ENCODE measurements around the gene DNAJB8.

The DNAJB8 gene

DNA sequence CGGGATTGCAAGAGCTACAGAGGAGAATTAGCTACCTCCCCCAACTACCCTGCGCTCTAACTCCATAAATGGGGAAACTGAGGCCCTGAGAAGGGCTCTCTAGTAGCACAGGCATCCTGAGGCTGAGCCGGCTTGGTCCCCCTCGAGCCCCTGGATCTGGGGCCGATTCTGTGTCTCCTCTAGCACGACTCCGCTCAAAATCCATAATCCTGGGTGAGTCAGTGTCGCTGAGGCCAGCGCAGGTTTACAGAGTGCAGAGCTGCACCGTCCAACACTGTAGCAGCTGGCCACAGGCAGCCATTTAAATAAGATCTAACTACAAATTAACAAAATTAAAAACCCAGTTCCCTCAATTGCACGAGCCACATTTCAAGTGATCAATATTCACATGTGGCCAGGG is 15.5 kb upstream of the DNAJB8 start:
- TF ChIP-seq, protein P1, sequence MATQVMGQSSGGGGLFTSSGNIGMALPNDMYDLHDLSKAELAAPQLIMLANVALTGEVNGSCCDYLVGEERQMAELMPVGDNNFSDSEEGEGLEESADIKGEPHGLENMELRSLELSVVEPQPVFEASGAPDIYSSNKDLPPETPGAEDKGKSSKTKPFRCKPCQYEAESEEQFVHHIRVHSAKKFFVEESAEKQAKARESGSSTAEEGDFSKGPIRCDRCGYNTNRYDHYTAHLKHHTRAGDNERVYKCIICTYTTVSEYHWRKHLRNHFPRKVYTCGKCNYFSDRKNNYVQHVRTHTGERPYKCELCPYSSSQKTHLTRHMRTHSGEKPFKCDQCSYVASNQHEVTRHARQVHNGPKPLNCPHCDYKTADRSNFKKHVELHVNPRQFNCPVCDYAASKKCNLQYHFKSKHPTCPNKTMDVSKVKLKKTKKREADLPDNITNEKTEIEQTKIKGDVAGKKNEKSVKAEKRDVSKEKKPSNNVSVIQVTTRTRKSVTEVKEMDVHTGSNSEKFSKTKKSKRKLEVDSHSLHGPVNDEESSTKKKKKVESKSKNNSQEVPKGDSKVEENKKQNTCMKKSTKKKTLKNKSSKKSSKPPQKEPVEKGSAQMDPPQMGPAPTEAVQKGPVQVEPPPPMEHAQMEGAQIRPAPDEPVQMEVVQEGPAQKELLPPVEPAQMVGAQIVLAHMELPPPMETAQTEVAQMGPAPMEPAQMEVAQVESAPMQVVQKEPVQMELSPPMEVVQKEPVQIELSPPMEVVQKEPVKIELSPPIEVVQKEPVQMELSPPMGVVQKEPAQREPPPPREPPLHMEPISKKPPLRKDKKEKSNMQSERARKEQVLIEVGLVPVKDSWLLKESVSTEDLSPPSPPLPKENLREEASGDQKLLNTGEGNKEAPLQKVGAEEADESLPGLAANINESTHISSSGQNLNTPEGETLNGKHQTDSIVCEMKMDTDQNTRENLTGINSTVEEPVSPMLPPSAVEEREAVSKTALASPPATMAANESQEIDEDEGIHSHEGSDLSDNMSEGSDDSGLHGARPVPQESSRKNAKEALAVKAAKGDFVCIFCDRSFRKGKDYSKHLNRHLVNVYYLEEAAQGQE (IDR thresholded peaks at IDR 0.05; ENCODE audit: low read depth) = no peak
- TF ChIP-seq ZBTB7A (IDR thresholded peaks at IDR 0.05; ENCODE audit: low read depth) = no peak
- TF ChIP-seq TCF12 (IDR thresholded peaks at IDR 0.05; ENCODE audit: low read depth) = no peak
- TF ChIP-seq EP300 (IDR thresholded peaks at IDR 0.05; ENCODE audit: borderline replicate concordance) = no peak
- TF ChIP-seq RAD21 (IDR thresholded peaks at IDR 0.05; ENCODE audit: low read depth) = no peak
- TF ChIP-seq NFIC (IDR thresholded peaks at IDR 0.05) = no peak
- no peak for TF ChIP-seq CREB1 (IDR thresholded peaks at IDR 0.05; ENCODE audit: low read depth)
- TF ChIP-seq, protein P2, sequence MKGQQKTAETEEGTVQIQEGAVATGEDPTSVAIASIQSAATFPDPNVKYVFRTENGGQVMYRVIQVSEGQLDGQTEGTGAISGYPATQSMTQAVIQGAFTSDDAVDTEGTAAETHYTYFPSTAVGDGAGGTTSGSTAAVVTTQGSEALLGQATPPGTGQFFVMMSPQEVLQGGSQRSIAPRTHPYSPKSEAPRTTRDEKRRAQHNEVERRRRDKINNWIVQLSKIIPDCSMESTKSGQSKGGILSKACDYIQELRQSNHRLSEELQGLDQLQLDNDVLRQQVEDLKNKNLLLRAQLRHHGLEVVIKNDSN (IDR thresholded peaks at IDR 0.05) = no peak
- no peak for TF ChIP-seq CEBPB (IDR thresholded peaks at IDR 0.05)
- TF ChIP-seq TAF1 (IDR thresholded peaks at IDR 0.05; ENCODE audit: low read depth) = no peak

GRCh38 chr3:128481438-128481942 is 14.8 kb upstream of the DNAJB8 start:
- TF ChIP-seq CREB1 (IDR thresholded peaks at IDR 0.05; ENCODE audit: low read depth) = no peak
- TF ChIP-seq, protein P2 (IDR thresholded peaks at IDR 0.05) = no peak
- TF ChIP-seq EGR1 (IDR thresholded peaks at IDR 0.05) = no peak
- TF ChIP-seq, protein P3, sequence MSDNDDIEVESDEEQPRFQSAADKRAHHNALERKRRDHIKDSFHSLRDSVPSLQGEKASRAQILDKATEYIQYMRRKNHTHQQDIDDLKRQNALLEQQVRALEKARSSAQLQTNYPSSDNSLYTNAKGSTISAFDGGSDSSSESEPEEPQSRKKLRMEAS (IDR thresholded peaks at IDR 0.05) = no peak
- no peak for TF ChIP-seq RAD21 (IDR thresholded peaks at IDR 0.05; ENCODE audit: low read depth)
- TF ChIP-seq YY1 (IDR thresholded peaks at IDR 0.05; ENCODE audit: low read depth) = no peak
- TF ChIP-seq, protein P1 (IDR thresholded peaks at IDR 0.05; ENCODE audit: low read depth) = no peak
- TF ChIP-seq FOXM1 (IDR thresholded peaks at IDR 0.05; ENCODE audit: borderline replicate concordance, low read depth) = no peak
- no peak for TF ChIP-seq ZBTB7A (IDR thresholded peaks at IDR 0.05; ENCODE audit: low read depth)
- TF ChIP-seq TAF1 (IDR thresholded peaks at IDR 0.05; ENCODE audit: low read depth) = no peak
- TF ChIP-seq CEBPB (IDR thresholded peaks at IDR 0.05) = no peak
- TF ChIP-seq TCF12 (IDR thresholded peaks at IDR 0.05; ENCODE audit: low read depth) = no peak
- no peak for TF ChIP-seq EP300 (IDR thresholded peaks at IDR 0.05; ENCODE audit: borderline replicate concordance)
- TF ChIP-seq NFIC (IDR thresholded peaks at IDR 0.05) = no peak
- no peak for TF ChIP-seq TEAD4 (IDR thresholded peaks at IDR 0.05)

GRCh38 chr3:128480717-128481437 is 14.2 kb upstream of the DNAJB8 start:
- TF ChIP-seq YY1 (IDR thresholded peaks at IDR 0.05; ENCODE audit: low read depth) = no peak
- no peak for TF ChIP-seq TCF12 (IDR thresholded peaks at IDR 0.05; ENCODE audit: low read depth)
- no peak for TF ChIP-seq RAD21 (IDR thresholded peaks at IDR 0.05; ENCODE audit: low read depth)
- TF ChIP-seq CEBPB (IDR thresholded peaks at IDR 0.05) = no peak
- TF ChIP-seq CREB1 (IDR thresholded peaks at IDR 0.05; ENCODE audit: low read depth) = no peak
- TF ChIP-seq NFIC (IDR thresholded peaks at IDR 0.05) = no peak
- TF ChIP-seq, protein P1 (IDR thresholded peaks at IDR 0.05; ENCODE audit: low read depth) = no peak
- TF ChIP-seq, protein P2 (IDR thresholded peaks at IDR 0.05) = no peak

GRCh38 chr3:128480278-128480677 is 13.6 kb upstream of the DNAJB8 start:
- TF ChIP-seq ZBTB7A (IDR thresholded peaks at IDR 0.05; ENCODE audit: low read depth) = no peak
- no peak for TF ChIP-seq RAD21 (IDR thresholded peaks at IDR 0.05; ENCODE audit: low read depth)
- TF ChIP-seq FOXM1 (IDR thresholded peaks at IDR 0.05; ENCODE audit: borderline replicate concordance, low read depth) = no peak
- no peak for TF ChIP-seq TEAD4 (IDR thresholded peaks at IDR 0.05)
- TF ChIP-seq, protein P3 (IDR thresholded peaks at IDR 0.05) = no peak
- TF ChIP-seq, protein P1 (IDR thresholded peaks at IDR 0.05; ENCODE audit: low read depth) = no peak
- TF ChIP-seq NFIC (IDR thresholded peaks at IDR 0.05) = no peak
- TF ChIP-seq, protein P2 (IDR thresholded peaks at IDR 0.05) = no peak
- no peak for TF ChIP-seq CREB1 (IDR thresholded peaks at IDR 0.05; ENCODE audit: low read depth)

All from Ishikawa (cell line).